HG03521 (cell line): ENCODE data around the gene CFAP46.

Experiments
- ATAC-seq: cut with Tn5 transposase; IDR thresholded peaks from one replicate; pipeline ENCODE4 v1.9.1; 2021; ENCODE audit warnings: mild to moderate bottlenecking, moderate library complexity; ENCODE audit not compliant: unreplicated experiment

CFAP46 gene

DNA sequence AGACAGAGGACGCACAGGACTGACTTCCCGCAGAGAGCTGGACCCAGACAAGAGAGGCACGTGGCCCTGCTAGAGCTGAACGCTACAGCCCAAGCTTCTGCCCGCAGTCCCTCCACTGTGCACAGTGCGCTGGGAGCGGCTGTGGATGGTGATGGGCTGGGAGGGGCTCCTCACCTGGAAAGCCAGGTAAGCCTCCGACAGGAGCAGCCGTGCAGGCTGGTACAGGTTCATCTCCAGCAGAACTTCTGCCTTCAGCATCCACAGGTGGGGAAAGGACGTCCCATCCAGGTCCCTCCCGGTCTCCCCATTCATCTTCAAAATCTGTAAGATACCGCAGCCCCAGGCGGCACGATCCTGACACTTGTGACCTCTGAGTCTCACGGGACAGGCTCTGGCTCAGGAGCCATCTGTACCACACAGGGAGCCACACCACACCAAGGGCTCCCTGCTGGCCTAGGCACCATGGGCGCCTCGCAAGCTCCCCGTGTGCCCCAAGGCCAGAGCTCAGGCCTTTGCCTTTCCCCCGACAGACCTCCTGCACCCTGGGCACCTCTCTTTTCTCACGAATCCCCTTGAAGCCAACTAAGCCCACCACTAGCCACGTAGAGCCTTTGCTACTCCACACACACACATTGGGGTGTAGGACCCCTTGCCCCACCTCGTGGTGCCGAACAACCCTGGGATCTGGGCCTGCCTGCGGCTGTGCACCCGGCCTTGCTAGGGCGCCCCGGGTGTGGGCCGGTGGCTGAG is 76.3 kb downstream of the CFAP46 start:
- no peak for ATAC-seq

- ATAC-seq: no peak
Measured at GRCh38 chr10:132865171-132865631, 77.2 kb downstream of the CFAP46 start.

DNA sequence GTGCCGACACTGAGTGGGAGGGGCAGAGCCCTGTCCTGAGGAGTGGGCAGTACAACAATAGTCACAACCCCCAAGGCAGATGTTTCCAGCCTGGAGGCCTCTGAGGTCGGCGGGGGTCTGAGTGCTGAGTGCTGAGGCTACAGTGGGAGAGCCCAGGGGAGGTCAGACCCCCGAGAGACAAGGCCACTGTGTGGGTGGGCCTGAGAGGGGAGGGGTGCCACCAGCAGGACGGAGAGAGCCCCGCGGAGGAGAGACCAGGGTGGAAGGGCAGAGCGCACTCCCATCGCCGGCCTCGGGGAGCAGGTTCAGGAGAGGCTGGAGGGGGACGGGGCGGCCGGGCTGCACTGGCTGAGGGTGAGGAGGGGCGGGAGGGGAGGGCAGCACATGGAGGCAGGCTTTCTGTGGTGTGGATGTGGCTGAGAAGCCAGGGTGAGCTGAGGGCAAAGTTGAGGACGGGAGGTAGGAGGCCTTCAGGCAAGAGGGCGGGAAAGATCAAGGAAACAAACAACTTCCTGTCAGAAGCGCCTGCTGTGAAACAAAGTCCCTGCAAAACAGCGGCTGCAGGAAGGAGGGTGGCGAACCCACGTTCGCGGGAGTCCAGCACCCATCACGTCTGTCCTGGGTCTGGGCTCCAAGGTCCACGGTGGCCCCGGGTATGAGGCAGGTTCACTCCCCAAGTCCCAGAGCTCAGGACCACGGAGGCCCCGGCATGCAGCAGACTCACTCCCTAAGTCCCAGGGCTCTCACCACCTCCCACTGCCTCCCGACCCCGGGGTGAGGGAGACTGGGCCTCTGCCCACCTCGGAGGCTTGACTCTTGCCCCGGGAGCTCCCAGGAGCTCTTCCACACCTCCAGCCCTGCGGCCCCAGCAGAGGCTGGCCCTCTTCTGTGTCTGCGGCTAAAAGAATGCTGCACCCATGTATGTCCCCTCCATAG is 79.6 kb downstream of the CFAP46 start:
- no peak for ATAC-seq

GRCh38 chr10:132861884-132862461 is 80.4 kb downstream of the CFAP46 start:
- ATAC-seq: no peak

- ATAC-seq: no peak
Measured at GRCh38 chr10:132861116-132861691, 81.2 kb downstream of the CFAP46 start.

DNA sequence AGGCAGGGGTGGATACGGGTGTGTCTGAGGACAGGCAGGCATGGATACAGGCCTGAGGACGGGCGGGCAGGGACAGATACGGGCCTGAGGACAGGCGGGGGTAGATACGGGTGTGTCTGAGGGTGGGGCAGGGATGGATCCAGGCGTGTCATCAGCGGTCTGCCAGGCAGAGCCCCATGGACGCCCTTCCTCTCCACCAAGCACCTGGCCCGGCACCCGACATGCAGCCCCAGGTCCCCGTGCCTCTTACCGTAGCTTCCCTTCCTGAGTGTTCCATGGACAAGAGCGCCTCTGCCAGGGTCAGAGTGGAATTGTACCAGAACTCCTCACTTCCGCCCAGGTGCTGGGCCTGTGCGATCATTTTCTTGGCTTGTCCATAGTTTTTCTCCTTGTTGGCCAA is 81.8 kb downstream of the CFAP46 start:
- ATAC-seq: no peak

GRCh38 chr10:132859084-132859855 is 83.1 kb downstream of the CFAP46 start:
- no peak for ATAC-seq

DNA sequence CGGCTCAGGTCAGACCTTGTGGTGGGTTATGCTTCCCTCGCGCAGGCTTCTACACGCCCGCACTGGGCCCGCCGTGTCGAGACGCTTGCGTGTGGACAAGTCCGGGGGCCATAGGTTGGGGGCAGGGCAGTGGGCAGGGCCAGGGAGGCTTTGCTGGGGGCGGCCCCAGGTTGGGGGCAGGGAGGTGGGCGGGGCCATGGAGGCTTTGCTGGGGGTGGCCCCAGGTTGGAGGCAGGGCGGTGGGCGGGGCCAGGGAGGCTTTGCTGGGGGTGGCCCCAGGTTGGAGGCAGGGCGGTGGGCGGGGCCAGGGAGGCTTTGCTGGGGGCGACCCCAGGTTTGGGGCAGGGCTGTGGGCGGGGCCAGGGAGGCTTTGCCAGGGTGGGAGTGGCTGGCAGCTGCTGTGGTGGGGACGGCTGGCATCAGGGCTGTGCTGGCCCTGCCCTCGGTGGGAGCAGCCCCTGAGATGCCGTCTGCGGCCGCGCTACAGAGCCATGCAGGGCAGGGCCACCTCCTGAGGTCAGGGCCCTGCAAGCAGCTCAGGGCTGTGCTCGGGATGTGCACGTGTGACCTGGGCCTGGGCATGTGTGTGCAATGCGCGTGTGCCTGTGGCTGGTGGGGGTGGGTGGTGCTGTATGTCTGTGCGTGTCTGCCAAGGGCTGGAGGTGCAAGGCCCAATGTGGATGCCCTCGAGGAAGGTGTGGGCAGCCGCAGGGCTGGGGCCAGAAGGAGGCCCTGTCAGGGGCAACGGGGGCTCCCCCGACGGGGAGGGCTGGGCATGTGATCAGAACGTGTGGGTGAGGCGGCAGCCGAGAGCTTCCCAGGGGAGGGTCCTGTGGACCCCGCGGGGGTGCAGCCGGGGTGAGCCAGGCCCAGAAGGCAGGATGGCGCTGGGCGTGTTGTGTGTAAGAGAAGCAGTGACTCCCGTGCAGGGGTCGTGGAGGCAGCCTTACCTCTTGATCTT is 84.0 kb downstream of the CFAP46 start:
- ATAC-seq: no peak

DNA sequence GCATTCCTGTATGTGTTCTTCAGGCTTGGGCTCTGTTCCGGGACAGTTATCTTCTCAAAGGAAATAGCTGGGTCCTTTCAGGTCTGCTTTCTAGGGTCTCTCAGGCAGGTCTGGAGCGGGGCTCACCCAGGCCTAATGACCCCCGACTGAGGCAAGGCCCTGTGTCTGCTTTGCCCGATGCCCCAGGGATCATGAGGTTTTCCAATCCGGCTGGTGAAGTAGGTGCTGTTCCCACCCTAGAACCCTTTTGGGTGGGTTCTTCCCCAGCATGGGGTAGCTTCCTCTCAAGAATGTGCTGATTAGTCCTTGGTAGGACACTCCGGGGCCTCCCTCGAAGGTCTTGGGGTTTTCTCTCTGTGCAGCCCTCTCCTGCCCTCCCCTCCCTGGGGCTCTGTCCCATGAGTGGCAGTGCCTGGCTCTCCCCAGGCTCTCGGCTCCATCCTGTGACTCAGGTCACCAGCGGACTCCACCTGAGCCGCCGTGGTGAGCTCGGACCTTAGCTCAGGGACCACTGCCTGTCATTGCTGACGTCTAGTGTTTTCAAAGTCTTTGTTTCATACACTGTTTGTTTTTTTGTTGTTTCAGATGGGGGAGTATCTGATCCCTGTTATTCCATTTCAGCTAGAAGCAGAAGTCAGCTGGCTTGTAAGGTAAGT is 85.4 kb downstream of the CFAP46 start:
- no peak for ATAC-seq

- ATAC-seq: no peak
Measured at GRCh38 chr10:132855889-132856288, 86.5 kb downstream of the CFAP46 start.

DNA sequence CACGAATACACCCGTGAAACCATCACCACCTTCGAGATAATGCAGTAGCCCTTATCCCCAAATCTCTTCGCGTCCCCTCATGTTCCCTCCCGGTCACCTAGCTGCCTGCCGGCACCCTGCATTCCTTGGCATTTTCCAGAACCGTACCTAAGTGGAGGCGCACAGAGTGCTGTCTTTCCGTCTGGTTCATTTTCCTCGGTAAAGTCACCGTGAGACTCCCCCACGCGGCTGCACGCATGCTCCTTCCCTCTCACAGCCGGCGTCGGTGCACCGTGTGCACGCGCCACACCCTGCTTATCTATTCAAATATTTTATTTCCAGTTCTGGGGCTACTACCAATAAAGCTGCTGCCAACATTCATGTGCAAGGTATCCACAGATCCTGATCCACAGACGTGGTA is 90.9 kb downstream of the CFAP46 start:
- no peak for ATAC-seq

- ATAC-seq: no peak
Measured at GRCh38 chr10:132850896-132851295, 91.5 kb downstream of the CFAP46 start.

DNA sequence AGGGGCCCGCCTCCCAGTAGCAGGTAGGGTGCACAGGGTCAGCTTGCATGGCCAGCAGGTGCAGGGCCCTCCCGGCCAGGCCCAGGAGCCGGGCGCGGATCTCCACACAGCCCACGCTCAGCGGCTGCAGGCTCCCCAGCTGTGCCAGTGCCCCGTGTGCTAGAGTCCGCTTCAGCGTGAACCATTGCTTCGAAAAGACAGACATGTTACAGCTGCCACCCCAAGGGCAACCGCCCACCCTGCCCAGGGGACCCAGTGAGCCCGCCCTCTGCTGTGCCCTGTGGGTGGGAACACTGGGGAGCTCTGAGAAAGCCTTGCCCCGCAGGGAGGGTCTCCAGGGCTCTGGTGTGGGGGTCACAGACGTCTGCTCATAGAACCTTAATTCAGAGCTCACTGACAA is 92.1 kb downstream of the CFAP46 start:
- no peak for ATAC-seq

DNA sequence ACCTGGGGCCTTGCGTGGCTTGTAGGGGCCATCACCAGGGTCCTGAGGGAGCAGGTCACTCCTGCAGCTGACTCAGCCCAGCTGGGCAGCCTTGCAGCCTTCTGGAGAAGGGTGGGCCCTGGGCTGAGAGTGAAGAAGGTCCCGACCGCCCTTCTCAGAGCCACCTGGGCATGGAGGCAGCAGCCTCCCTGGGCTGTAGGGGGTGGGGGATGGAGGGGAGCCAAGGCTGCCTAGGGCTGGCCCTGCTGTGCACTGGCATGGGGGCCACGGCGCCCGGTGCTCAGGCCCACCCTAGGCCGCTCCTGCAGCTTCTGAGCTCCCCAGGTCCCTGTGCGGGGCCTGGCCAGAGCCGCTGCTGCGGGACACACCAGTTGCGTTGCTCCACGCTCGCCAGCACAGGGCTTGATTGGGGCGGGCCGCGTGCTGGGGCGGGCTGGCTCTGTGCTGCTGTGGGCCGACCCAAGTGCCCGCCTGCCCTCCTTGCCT is 92.8 kb downstream of the CFAP46 start:
- no peak for ATAC-seq

- ATAC-seq: no peak
Measured at GRCh38 chr10:132848951-132849545, 93.3 kb downstream of the CFAP46 start.

GRCh38 chr10:132848291-132848701 is 94.1 kb downstream of the CFAP46 start:
- no peak for ATAC-seq

GRCh38 chr10:132847856-132848255 is 94.5 kb downstream of the CFAP46 start:
- ATAC-seq: no peak

DNA sequence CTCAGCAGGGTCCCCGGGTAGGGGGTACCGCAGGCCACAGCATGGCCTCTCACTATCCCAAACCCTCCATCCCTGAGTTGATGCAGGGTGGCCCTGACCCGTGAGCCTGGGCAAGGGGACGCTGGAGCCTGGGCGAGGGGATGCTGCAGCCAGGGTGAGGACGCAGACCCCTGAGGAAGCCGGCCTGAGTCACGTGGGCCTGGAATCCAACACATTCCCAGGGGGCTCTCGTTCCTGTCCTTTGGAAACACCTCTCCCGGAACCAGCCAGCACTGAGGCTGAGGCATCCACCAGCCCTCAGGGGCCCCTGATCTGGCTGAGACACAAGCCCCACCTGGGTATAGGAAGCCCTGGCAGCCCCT is 95.0 kb downstream of the CFAP46 start:
- no peak for ATAC-seq
